D721Med (cell line): ENCODE data around the gene ERBB4.

ENCODE experiments used
- DNase-seq: peaks from one replicate; pipeline ENCODE4 v3.0.0; 2011; ENCODE audit warnings: low spot score; ENCODE audit not compliant: insufficient read length
- FAIRE-seq: peaks from 2 replicates; lab custom pipeline; 2011; peaks lifted over from hg19 to GRCh38; lab: Jason Lieb, UNC
- TF ChIP-seq, protein P1 (sequence below): IDR thresholded peaks from 2 replicates; pipeline ENCODE4 v1.5.1; 2012; ENCODE audit warnings: mild to moderate bottlenecking, control low read depth; ENCODE audit not compliant: insufficient read depth; ENCODE audit errors: missing control alignments

The ERBB4 gene

GRCh38 chr2:212066546-212066945 lies 472.1 kb downstream of the ERBB4 start:
- FAIRE-seq (no peak), DNase-seq (no peak)
- TF ChIP-seq, protein P1, sequence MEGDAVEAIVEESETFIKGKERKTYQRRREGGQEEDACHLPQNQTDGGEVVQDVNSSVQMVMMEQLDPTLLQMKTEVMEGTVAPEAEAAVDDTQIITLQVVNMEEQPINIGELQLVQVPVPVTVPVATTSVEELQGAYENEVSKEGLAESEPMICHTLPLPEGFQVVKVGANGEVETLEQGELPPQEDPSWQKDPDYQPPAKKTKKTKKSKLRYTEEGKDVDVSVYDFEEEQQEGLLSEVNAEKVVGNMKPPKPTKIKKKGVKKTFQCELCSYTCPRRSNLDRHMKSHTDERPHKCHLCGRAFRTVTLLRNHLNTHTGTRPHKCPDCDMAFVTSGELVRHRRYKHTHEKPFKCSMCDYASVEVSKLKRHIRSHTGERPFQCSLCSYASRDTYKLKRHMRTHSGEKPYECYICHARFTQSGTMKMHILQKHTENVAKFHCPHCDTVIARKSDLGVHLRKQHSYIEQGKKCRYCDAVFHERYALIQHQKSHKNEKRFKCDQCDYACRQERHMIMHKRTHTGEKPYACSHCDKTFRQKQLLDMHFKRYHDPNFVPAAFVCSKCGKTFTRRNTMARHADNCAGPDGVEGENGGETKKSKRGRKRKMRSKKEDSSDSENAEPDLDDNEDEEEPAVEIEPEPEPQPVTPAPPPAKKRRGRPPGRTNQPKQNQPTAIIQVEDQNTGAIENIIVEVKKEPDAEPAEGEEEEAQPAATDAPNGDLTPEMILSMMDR = no peak

DNA sequence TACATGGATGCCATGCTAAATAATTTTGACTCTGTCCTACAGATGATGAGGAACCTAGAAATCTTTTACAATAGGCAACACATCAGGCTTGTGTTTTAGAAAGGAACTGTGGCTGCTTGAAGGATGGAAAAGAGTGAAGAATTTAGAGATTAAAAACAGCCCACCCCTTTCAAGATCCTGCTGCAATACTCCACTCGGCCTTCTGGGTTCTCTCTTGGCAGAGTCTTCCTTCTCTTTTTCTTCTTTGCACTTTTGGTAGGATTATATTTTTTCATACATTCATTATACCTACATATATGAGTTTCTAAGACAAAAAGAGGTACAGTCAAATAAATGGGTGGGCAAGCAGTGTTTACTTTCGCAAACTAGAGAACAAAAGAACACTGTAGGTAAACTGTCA lies 474.3 kb downstream of the ERBB4 start:
- no peak for FAIRE-seq
- no peak for DNase-seq
- TF ChIP-seq, protein P1 = no peak

GRCh38 chr2:212052412-212053159 lies 486.0 kb downstream of the ERBB4 start:
- TF ChIP-seq, protein P1 = no peak
- DNase-seq = no peak
- no peak for FAIRE-seq

DNA sequence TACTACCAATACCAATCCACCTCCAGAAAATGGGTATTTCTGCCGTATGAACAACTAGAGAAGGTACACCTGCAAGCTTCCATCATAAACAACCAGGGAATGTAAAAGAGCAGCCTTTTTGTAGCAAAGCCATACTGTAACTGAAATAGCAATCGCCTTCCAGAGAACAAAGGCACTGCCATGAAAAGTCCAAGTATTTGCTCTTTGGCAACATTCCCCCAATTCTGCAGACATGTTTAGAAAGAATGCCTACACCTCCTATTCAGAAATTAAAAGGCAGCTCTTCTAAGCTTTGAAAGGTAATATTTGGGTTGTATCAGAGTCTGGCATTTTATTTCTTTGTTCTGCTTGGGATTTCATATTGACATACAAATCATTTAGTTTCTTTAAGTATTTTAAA lies 487.7 kb downstream of the ERBB4 start:
- FAIRE-seq = no peak
- TF ChIP-seq, protein P1 = no peak
- DNase-seq = no peak

- TF ChIP-seq, protein P1 = no peak
- DNase-seq = no peak
- FAIRE-seq = no peak
Observed at GRCh38 chr2:212042562-212042961, 496.0 kb downstream of the ERBB4 start.

DNA sequence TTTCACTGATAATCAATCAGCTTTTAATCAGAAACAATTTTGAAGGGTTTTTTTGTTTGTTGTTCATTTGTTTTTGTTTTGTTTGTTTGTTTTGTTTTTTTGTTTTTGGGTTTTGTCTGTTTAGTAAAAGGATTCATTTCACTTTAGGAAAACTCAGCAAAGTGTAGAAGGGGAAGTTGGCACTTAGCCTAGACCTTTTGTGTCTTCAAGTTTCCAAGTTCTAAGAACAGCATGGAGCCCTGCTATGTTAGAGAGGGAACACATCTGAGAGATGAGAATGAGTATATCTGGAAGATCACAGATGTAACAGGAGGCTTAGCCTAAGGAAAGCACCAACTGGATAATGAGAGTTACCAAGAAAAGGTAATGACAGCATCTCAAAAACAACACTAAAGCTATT lies 501.5 kb downstream of the ERBB4 start:
- DNase-seq (no peak), FAIRE-seq (no peak)
- TF ChIP-seq, protein P1 = no peak

- TF ChIP-seq, protein P1 = no peak
- FAIRE-seq = no peak
- no peak for DNase-seq
Observed at GRCh38 chr2:212034841-212035585, 503.6 kb downstream of the ERBB4 start.
